Measurements from ENCODE around the gene SDK2.

- TF ChIP-seq, protein P1, sequence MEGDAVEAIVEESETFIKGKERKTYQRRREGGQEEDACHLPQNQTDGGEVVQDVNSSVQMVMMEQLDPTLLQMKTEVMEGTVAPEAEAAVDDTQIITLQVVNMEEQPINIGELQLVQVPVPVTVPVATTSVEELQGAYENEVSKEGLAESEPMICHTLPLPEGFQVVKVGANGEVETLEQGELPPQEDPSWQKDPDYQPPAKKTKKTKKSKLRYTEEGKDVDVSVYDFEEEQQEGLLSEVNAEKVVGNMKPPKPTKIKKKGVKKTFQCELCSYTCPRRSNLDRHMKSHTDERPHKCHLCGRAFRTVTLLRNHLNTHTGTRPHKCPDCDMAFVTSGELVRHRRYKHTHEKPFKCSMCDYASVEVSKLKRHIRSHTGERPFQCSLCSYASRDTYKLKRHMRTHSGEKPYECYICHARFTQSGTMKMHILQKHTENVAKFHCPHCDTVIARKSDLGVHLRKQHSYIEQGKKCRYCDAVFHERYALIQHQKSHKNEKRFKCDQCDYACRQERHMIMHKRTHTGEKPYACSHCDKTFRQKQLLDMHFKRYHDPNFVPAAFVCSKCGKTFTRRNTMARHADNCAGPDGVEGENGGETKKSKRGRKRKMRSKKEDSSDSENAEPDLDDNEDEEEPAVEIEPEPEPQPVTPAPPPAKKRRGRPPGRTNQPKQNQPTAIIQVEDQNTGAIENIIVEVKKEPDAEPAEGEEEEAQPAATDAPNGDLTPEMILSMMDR (IDR thresholded peaks at IDR 0.05), result no peak
- TF ChIP-seq POLR2A (IDR thresholded peaks at IDR 0.05), result no peak
Measured at GRCh38 chr17:73467651-73468050, 176.6 kb downstream of the SDK2 start.
